ENCODE measurements around the gene PPP1R12C.

PPP1R12C gene

GRCh38 chr19:55079400-55080038 is 37.9 kb downstream of the PPP1R12C start:
- in situ Hi-C loops (cut with HindIII; ENCODE audit: low sequenced_read_pairs): no loop called here
- TF ChIP-seq CTCF (IDR thresholded peaks at IDR 0.05; ENCODE audit: low read depth, low read length): no peak
- no peak for DNase-seq (ENCODE audit: low read depth, low spot score)
- H3K4me3 ChIP-seq (ENCODE audit: low read depth, low read length): no peak overlapping the region

- no peak for DNase-seq (ENCODE audit: low read depth, low spot score)
- no peak overlapping the region for H3K4me3 ChIP-seq (ENCODE audit: low read depth, low read length)
- TF ChIP-seq CTCF (IDR thresholded peaks at IDR 0.05; ENCODE audit: low read depth, low read length): no peak
- in situ Hi-C loops (cut with HindIII; ENCODE audit: low sequenced_read_pairs): no loop called here
Measured at GRCh38 chr19:55078996-55079395, 38.4 kb downstream of the PPP1R12C start.

- H3K4me3 ChIP-seq (ENCODE audit: low read depth, low read length): no peak overlapping the region
- no peak for TF ChIP-seq CTCF (IDR thresholded peaks at IDR 0.05; ENCODE audit: low read depth, low read length)
- in situ Hi-C loops (cut with HindIII; ENCODE audit: low sequenced_read_pairs): no loop called here
- no peak for DNase-seq (ENCODE audit: low read depth, low spot score)
Measured at GRCh38 chr19:55077106-55077505, 40.3 kb downstream of the PPP1R12C start.

- no peak for TF ChIP-seq CTCF (IDR thresholded peaks at IDR 0.05; ENCODE audit: low read depth, low read length)
- no peak for DNase-seq (ENCODE audit: low read depth, low spot score)
- H3K4me3 ChIP-seq (ENCODE audit: low read depth, low read length): no peak overlapping the region
- in situ Hi-C loops (cut with HindIII; ENCODE audit: low sequenced_read_pairs): no loop called here
Measured at GRCh38 chr19:55076321-55076720, 41.1 kb downstream of the PPP1R12C start.

- DNase-seq (ENCODE audit: low read depth, low spot score): no peak
- H3K4me3 ChIP-seq (ENCODE audit: low read depth, low read length): no peak within 1 kb of the TSS
- in situ Hi-C loops (cut with HindIII; ENCODE audit: low sequenced_read_pairs): no loop called here
- TF ChIP-seq CTCF (IDR thresholded peaks at IDR 0.05; ENCODE audit: low read depth, low read length): no peak
Measured at GRCh38 chr19:55075371-55075998, 42.0 kb downstream of the PPP1R12C start, which contains the start of gene EPS8L1. EPS8L1 (plus strand) TSS chr19:55075869; CDS start chr19:55076445, 576 bp downstream.

GRCh38 chr19:55071913-55072312 is 45.5 kb downstream of the PPP1R12C start:
- H3K4me3 ChIP-seq (ENCODE audit: low read depth, low read length): no peak overlapping the region
- in situ Hi-C loops (cut with HindIII; ENCODE audit: low sequenced_read_pairs): no loop called here
- TF ChIP-seq CTCF (IDR thresholded peaks at IDR 0.05; ENCODE audit: low read depth, low read length): no peak
- DNase-seq (ENCODE audit: low read depth, low spot score): no peak

Measured in astrocyte of the spinal cord (primary cell).